Hepatocyte (in vitro differentiated cells): ENCODE data around the gene PFKL. TPM values are rescaled to one million over a fixed set of nuclear protein-coding genes. Genes with fewer than 3 reads are reported as not detected.

Experiments used
- DNase-seq: peaks from one replicate; pipeline ENCODE4 v3.0.0-alpha.2; 2016; ENCODE audit warnings: low spot score
- H2AFZ ChIP-seq: fragments of 200-600 bp; sonication (generic); 2 replicates; pipeline ENCODE4 v1.6.0; 2016; ENCODE audit warnings: antibody characterized with exemption, mild to moderate bottlenecking
- H3K27ac ChIP-seq: fragments of 200-600 bp; sonication (generic); 2 replicates; pipeline ENCODE4 v1.5.1; 2016; ENCODE audit warnings: mild to moderate bottlenecking
- H3K27me3 ChIP-seq: fragments of 200-600 bp; sonication (generic); 2 replicates; pipeline ENCODE4 v1.6.1; 2016
- H3K36me3 ChIP-seq: fragments of 200-600 bp; sonication (generic); replicated peaks from 2 replicates; pipeline ENCODE4 v1.5.1; 2016; ENCODE audit warnings: low read depth; ENCODE audit not compliant: insufficient read depth
- H3K4me1 ChIP-seq: fragments of 200-600 bp; sonication (generic); 2 replicates; pipeline ENCODE4 v1.5.1; 2016; ENCODE audit warnings: mild to moderate bottlenecking, moderate library complexity; ENCODE audit not compliant: insufficient read depth
- H3K4me2 ChIP-seq: fragments of 200-600 bp; sonication (generic); 2 replicates; pipeline ENCODE4 v1.6.0; 2016
- H3K4me3 ChIP-seq: fragments of 200-600 bp; sonication (generic); 2 replicates; pipeline ENCODE4 v1.5.1; 2016; ENCODE audit warnings: mild to moderate bottlenecking
- H3K79me2 ChIP-seq: fragments of 200-600 bp; sonication (generic); 2 replicates; pipeline ENCODE4 v1.6.0; 2017; ENCODE audit warnings: mild to moderate bottlenecking
- H3K9me2 ChIP-seq: fragments of 200-600 bp; sonication (generic); replicated peaks from 2 replicates; pipeline ENCODE4 v1.6.0; 2017; ENCODE audit warnings: mild to moderate bottlenecking; ENCODE audit not compliant: insufficient read depth
- H3K9me3 ChIP-seq: fragments of 200-600 bp; sonication (generic); 2 replicates; pipeline ENCODE4 v1.5.1; 2016; ENCODE audit warnings: low read depth, mild to moderate bottlenecking
- H4K20me1 ChIP-seq: fragments of 200-600 bp; sonication (generic); 2 replicates; pipeline ENCODE4 v1.6.0; 2016; ENCODE audit warnings: mild to moderate bottlenecking; ENCODE audit not compliant: insufficient read depth, poor library complexity, severe bottlenecking
- EZH2 ChIP-seq: fragments of 200-600 bp; sonication (generic); IDR thresholded peaks from 2 replicates; pipeline ENCODE4 v1.6.1; 2016; ENCODE audit warnings: antibody characterized with exemption, mild to moderate bottlenecking, borderline replicate concordance
- EZH2phosphoT487 ChIP-seq: fragments of 200-600 bp; sonication (generic); IDR thresholded peaks from one replicate; pipeline ENCODE4 v1.6.1; 2018; ENCODE audit warnings: antibody characterized with exemption, mild to moderate bottlenecking, low read depth, moderate library complexity; ENCODE audit not compliant: unreplicated experiment, severe bottlenecking
- WGBS: methylation state at CpG from one replicate; pipeline ENCODE4 v1.1.6; 2016; ENCODE audit warnings: low lambda C conversion rate; ENCODE audit errors: missing lambda C conversion rate; 5-methylcytosine and 5-hydroxymethylcytosine counted together
- polyA plus RNA-seq: library from polyadenylated mRNA; unstranded; fragments of >200 nt; fragmentation: Nextera tagmentation; extraction: Ambion mirVana; gene quantifications from 2 replicates; pipeline ENCODE4 v1.2.1, GENCODE V29; 2016
- total RNA-seq: library from RNA; depleted of rRNA; stranded (reverse); fragments of >200 nt; gene quantifications from 2 replicates; pipeline ENCODE4 v1.2.3, GENCODE V29; 2014
- TF ChIP-seq, protein P1 (sequence below): fragments of 200-600 bp; sonication (generic); IDR thresholded peaks from 2 replicates; pipeline ENCODE4 v1.5.1; 2016; ENCODE audit warnings: antibody characterized with exemption, mild to moderate bottlenecking; ENCODE audit not compliant: poor library complexity

PFKL gene
- total and polyA plus RNA-seq, 2 experiments from 2014 or later: 140 to 205 TPM

DNA sequence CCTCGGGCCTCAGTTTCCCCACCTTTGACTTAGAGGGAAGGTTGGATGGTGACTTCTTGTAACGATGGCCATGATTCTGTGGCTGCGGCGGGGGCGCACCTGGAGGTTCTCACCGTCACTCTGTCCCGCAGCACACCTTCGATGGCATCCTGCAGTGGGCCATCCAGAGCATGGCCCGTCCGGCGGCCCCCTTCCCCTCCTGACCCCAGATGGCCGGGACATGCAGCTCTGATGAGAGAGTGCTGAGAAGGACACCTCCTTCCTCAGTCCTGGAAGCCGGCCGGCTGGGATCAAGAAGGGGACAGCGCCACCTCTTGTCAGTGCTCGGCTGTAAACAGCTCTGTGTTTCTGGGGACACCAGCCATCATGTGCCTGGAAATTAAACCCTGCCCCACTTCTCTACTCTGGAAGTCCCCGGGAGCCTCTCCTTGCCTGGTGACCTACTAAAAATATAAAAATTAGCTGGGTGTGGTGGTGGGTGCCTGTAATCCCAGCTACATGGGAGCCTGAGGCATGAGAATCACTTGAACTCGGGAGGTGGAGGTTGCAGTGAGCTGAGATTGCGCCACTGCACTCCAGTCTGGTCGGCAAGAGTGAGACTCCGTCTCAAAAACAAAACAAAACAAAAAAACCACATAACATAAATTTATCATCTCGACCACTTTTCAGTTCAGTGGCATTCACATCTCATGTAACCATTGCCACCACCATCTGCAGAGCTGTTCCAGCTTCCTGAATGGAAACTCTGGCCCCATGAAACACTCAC, 2.1 kb upstream of the PFKL start:
- H2AFZ ChIP-seq: no peak overlapping the region
- no peaks in the 10 kb centered on the region for H3K27me3 ChIP-seq
- no peak overlapping the region for H3K27ac ChIP-seq
- TF ChIP-seq EZH2: no peak
- TF ChIP-seq, protein P1, sequence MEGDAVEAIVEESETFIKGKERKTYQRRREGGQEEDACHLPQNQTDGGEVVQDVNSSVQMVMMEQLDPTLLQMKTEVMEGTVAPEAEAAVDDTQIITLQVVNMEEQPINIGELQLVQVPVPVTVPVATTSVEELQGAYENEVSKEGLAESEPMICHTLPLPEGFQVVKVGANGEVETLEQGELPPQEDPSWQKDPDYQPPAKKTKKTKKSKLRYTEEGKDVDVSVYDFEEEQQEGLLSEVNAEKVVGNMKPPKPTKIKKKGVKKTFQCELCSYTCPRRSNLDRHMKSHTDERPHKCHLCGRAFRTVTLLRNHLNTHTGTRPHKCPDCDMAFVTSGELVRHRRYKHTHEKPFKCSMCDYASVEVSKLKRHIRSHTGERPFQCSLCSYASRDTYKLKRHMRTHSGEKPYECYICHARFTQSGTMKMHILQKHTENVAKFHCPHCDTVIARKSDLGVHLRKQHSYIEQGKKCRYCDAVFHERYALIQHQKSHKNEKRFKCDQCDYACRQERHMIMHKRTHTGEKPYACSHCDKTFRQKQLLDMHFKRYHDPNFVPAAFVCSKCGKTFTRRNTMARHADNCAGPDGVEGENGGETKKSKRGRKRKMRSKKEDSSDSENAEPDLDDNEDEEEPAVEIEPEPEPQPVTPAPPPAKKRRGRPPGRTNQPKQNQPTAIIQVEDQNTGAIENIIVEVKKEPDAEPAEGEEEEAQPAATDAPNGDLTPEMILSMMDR: peak; percentile 89
- H3K4me3 ChIP-seq: no peak overlapping the region
- no peaks in the 10 kb centered on the region for H3K36me3 ChIP-seq
- peak; percentile 94 for DNase-seq
- no peaks in the 10 kb centered on the region for H3K9me3 ChIP-seq
- no peak overlapping the region for H3K4me2 ChIP-seq
- H4K20me1 ChIP-seq: peaks cover 6% of the 10 kb centered on the region
- peaks cover 23% of the 10 kb centered on the region for H3K4me1 ChIP-seq
- H3K9me2 ChIP-seq: no peaks in the 10 kb centered on the region
- WGBS: 35% methylated on average over 19 of the region's 22 CpGs
- peaks cover 28% of the 10 kb centered on the region for H3K79me2 ChIP-seq

DNA sequence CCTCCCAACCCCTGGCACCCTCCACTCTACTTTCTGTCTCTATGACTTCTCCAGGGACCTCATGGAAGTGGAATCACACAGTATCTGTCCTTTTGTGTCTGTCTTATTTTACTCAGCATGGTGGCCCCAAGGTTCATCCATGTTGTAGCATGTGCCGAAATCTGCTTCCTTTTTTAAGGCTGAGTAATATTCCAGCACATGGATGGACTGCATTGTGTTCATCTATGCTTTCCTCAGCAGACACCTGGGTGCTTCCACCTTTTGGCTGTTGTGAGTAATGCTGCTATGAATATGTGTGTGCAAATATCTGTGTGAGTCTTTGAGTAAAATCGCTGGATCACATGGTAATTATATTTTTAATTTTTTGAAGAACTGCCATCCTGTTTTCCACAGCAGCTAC, 1.6 kb upstream of the PFKL start:
- Histone ChIP-seq H3K27me3 (no peaks in the 10 kb centered on the region), H4K20me1 (peaks cover 8% of the 10 kb centered on the region), H3K36me3 (no peaks in the 10 kb centered on the region), H3K4me1 (peaks cover 26% of the 10 kb centered on the region), H3K4me2 (no peak overlapping the region), H3K9me2 (no peaks in the 10 kb centered on the region), H2AFZ (no peak overlapping the region), H3K79me2 (peaks cover 28% of the 10 kb centered on the region), H3K4me3 (no peak overlapping the region), H3K27ac (no peak overlapping the region), H3K9me3 (no peaks in the 10 kb centered on the region)
- no peak for TF ChIP-seq EZH2phosphoT487
- no peak for TF ChIP-seq EZH2
- TF ChIP-seq, protein P1: no peak
- no peak for DNase-seq
- WGBS: 96% methylated on average over 2 of the region's 2 CpGs

DNA sequence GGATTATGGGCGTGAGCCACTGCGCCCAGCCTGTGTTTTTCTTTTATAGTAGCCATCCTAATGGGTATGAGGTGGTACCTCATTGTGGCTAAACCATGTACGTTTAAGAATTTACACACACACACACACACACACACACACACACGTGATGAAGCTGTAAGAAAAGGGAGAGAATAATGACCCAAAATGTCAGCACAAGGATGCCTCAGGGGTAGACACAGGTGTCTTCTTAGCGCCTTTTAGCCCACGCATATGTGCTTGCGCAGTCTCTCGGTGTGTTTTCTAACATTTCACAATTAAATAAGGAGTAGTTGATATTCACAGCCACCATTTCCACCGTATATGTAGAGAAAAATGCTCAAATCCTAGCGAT, 782 bp upstream of the PFKL start:
- Histone ChIP-seq H3K79me2 (peaks cover 29% of the 10 kb centered on the region), H3K4me2 (peak overlapping the region; percentile 97), H3K27me3 (no peaks in the 10 kb centered on the region), H3K4me1 (peaks cover 32% of the 10 kb centered on the region), H3K9me3 (no peaks in the 10 kb centered on the region), H2AFZ (peak overlapping the region; percentile 87), H3K9me2 (no peaks in the 10 kb centered on the region), H3K27ac (peak overlapping the region; percentile 96), H4K20me1 (peaks cover 8% of the 10 kb centered on the region), H3K36me3 (no peaks in the 10 kb centered on the region), H3K4me3 (peak overlapping the region; percentile 82)
- TF ChIP-seq EZH2phosphoT487 (no peak), EZH2 (no peak)
- TF ChIP-seq, protein P1: no peak
- DNase-seq: no peak
- 38% methylated on average over 10 of the region's 10 CpGs for WGBS
